OCI-LY1 (cell line): Measurements from ENCODE around the gene SGPL1.

Source experiments
- H2AFZ ChIP-seq: fragments of 200-600 bp; sonication (generic), shearing (Covaris generic); 2 replicates; pipeline ENCODE4 v1.6.0; 2014; ENCODE audit warnings: antibody characterized with exemption, mild to moderate bottlenecking, low read length
- H3F3A ChIP-seq: fragments of 200-600 bp; sonication (generic), shearing (Covaris generic); 2 replicates; pipeline ENCODE4 v1.6.0; 2014; ENCODE audit warnings: mild to moderate bottlenecking, antibody characterized with exemption, low read length, moderate library complexity; ENCODE audit not compliant: insufficient read depth
- H3K27ac ChIP-seq: fragments of 200-600 bp; sonication (generic); 2 replicates; pipeline ENCODE4 v1.5.1; 2014; ENCODE audit warnings: low read length, mixed run types, mild to moderate bottlenecking, low read depth; ENCODE audit not compliant: poor library complexity, severe bottlenecking
- H3K27me3 ChIP-seq: fragments of 200-600 bp; sonication (generic); 2 replicates; pipeline ENCODE4 v1.6.0; 2014; ENCODE audit warnings: antibody characterized with exemption, mild to moderate bottlenecking, low read length, moderate library complexity; ENCODE audit not compliant: insufficient read depth
- H3K36me3 ChIP-seq: fragments of 200-600 bp; sonication (generic); 2 replicates; pipeline ENCODE4 v1.6.1; 2014; ENCODE audit warnings: mild to moderate bottlenecking, antibody characterized with exemption, low read length, moderate library complexity, mixed read lengths; ENCODE audit not compliant: insufficient read depth
- H3K4me1 ChIP-seq: fragments of 200-600 bp; sonication (generic); 2 replicates; pipeline ENCODE4 v1.5.1; 2014; ENCODE audit warnings: mild to moderate bottlenecking, low read length, moderate library complexity; ENCODE audit not compliant: insufficient read depth, severe bottlenecking
- H3K4me2 ChIP-seq: fragments of 200-600 bp; sonication (generic), shearing (Covaris generic); 2 replicates; pipeline ENCODE4 v1.6.1; 2014; ENCODE audit warnings: low read length
- H3K4me3 ChIP-seq: fragments of 200-600 bp; sonication (generic); 2 replicates; pipeline ENCODE4 v1.5.1; 2014; ENCODE audit warnings: low read length, low read depth, mild to moderate bottlenecking, mixed read lengths; ENCODE audit not compliant: poor library complexity, severe bottlenecking
- H3K79me2 ChIP-seq: fragments of 200-600 bp; shearing (Covaris generic); 2 replicates; pipeline ENCODE4 v1.6.1; 2016; ENCODE audit warnings: mixed run types, low read length, mixed read lengths; ENCODE audit not compliant: insufficient read depth
- H3K9ac ChIP-seq: fragments of 200-600 bp; sonication (generic), shearing (Covaris generic); 2 replicates; pipeline ENCODE4 v1.6.1; 2014; ENCODE audit warnings: mild to moderate bottlenecking, low read length, mixed read lengths
- H3K9me2 ChIP-seq: fragments of 200-600 bp; sonication (generic), shearing (Covaris generic); 2 replicates; pipeline ENCODE4 v1.6.1; 2014; ENCODE audit warnings: low read depth, mild to moderate bottlenecking, low read length, mixed read lengths
- H3K9me3 ChIP-seq: fragments of 200-600 bp; shearing (Covaris generic); 2 replicates; pipeline ENCODE4 v1.6.1; 2014; ENCODE audit warnings: low read length, mixed read lengths
- H4K20me1 ChIP-seq: fragments of 200-600 bp; sonication (generic), shearing (Covaris generic); 2 replicates; pipeline ENCODE4 v1.6.0; 2016; ENCODE audit warnings: mild to moderate bottlenecking, low read length; ENCODE audit not compliant: insufficient read depth
- EZH2 ChIP-seq: fragments of 200-600 bp; sonication (generic), shearing (Covaris generic); IDR thresholded peaks from 2 replicates; pipeline ENCODE4 v1.8.0; 2017; ENCODE audit warnings: borderline replicate concordance, mixed run types, mild to moderate bottlenecking, antibody characterized with exemption, low read length, moderate library complexity, mixed read lengths
- TF ChIP-seq, protein P1 (sequence below): fragments of 200-600 bp; sonication (generic), shearing (Covaris generic); IDR thresholded peaks from 2 replicates; pipeline ENCODE4 v1.5.1; 2017; ENCODE audit warnings: mild to moderate bottlenecking, antibody characterized with exemption, low read length, moderate library complexity, mixed read lengths

SGPL1 gene

DNA sequence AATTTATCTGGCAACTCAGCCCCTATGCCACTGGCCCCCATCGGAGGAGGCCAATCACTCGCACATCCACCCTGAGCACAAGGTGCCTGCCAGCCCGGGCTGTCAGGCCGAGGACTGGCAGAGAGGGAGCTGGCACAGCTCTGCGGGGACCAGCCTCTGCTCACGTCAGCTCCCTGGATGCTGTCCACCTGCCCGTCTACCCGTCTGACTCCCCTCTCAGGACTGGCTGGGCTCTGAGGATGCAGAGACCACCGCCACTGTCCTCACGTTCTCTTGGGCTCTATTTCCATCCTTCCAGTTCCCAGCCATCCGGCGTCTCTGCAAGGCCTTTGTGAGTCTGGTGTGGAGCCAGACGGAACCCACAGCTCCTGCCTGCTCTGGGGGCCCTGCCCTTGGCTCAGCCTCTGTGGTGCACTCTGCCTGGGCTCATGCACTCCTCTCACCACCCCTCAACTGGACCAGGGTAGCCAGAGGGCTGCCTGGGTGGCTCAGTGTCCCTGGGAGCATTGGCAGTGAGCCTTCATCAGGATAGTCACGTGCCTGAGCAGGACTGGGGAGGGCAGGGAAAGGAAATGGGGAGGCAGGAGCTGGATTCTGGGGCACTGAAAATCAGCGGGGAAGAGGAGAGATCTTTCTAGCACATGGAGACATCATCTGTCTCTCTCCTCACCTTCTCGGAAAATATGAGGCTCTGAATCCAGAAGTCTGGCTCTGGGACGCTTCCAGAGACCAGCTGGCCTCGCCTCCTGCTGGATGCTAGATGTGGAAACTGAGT, 110.7 kb downstream of the SGPL1 start:
- no peaks in the 10 kb centered on the region for H3K9me3 ChIP-seq
- no peaks in the 10 kb centered on the region for H3K79me2 ChIP-seq
- no peaks in the 10 kb centered on the region for H3K36me3 ChIP-seq
- no peaks in the 10 kb centered on the region for H3F3A ChIP-seq
- TF ChIP-seq, protein P1, sequence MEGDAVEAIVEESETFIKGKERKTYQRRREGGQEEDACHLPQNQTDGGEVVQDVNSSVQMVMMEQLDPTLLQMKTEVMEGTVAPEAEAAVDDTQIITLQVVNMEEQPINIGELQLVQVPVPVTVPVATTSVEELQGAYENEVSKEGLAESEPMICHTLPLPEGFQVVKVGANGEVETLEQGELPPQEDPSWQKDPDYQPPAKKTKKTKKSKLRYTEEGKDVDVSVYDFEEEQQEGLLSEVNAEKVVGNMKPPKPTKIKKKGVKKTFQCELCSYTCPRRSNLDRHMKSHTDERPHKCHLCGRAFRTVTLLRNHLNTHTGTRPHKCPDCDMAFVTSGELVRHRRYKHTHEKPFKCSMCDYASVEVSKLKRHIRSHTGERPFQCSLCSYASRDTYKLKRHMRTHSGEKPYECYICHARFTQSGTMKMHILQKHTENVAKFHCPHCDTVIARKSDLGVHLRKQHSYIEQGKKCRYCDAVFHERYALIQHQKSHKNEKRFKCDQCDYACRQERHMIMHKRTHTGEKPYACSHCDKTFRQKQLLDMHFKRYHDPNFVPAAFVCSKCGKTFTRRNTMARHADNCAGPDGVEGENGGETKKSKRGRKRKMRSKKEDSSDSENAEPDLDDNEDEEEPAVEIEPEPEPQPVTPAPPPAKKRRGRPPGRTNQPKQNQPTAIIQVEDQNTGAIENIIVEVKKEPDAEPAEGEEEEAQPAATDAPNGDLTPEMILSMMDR: no peak
- TF ChIP-seq EZH2: no peak
- H3K9me2 ChIP-seq: no peaks in the 10 kb centered on the region
- H3K4me3 ChIP-seq: no peak overlapping the region
- no peak overlapping the region for H3K9ac ChIP-seq
- H3K27me3 ChIP-seq: no peaks in the 10 kb centered on the region
- no peak overlapping the region for H3K4me2 ChIP-seq
- H3K4me1 ChIP-seq: no peaks in the 10 kb centered on the region
- H4K20me1 ChIP-seq: no peaks in the 10 kb centered on the region
- H3K27ac ChIP-seq: no peak overlapping the region
- H2AFZ ChIP-seq: no peak overlapping the region

DNA sequence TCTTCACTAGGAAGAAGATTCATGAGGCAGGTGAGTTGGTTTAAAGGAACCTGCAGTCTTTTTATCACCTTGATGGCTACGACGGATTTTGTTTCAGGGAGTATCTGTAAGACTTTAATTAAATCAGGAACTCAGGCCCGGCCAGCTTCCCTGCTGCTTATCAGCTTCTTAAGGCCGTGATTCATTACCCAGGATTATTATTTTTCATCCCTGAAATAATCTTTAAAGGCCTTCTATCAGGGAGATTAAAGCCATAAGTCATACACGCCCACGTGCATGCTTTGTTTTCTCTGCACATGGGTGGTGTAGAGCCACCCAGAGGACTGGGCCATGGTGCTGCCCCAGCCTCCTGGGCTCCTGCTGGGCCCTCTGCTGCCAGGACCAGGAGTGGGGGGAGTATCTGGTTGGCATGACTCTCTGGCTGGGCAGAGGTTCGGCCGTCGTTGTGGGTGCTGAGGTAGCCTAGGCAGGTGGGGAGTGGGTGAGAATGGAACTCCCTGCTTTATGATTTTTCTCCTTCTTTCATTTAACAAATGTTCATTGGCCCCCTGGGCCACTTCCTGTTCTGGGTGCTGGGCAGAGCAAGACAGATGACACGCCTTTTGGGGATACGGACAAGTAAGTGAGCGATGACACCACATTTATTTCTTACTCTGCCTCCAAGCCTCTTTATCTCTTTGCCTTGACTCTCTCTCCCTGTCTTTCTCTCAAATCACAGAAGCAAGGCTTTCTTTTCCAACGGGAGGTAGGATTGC, 111.6 kb downstream of the SGPL1 start:
- Histone ChIP-seq H3K36me3 (no peaks in the 10 kb centered on the region), H3K4me1 (no peaks in the 10 kb centered on the region)

DNA sequence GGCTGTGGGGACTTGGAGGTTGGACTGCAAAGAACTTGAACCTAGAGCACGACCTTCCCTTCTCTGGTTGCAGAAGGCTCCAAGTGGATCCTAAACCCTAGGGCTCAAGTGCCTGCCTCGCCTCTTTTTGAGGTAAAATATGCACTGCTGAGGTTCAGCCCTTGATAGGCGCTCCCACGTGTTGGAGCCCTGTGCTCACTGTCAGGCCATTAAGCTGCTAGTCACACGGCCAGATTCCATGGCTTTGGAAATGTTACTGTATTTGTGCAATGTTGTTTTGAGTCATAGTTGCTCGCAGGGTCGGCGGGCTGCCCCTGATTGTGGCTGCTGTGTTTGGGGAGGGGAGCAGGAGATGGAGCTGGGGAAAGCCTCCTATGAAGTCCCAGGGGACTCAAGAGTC, 112.4 kb downstream of the SGPL1 start:
- H3K79me2 ChIP-seq: no peaks in the 10 kb centered on the region

More for the DNA sequence above, 111.6 kb downstream of the SGPL1 start:
- no peaks in the 10 kb centered on the region for H4K20me1 ChIP-seq
- H3K9ac ChIP-seq: no peak overlapping the region
- TF ChIP-seq EZH2: no peak
- TF ChIP-seq, protein P1: no peak
- no peaks in the 10 kb centered on the region for H3F3A ChIP-seq
- H3K27me3 ChIP-seq: no peaks in the 10 kb centered on the region
- H3K4me3 ChIP-seq: no peak overlapping the region
- H3K27ac ChIP-seq: no peak overlapping the region
- H3K9me3 ChIP-seq: no peaks in the 10 kb centered on the region
- H3K9me2 ChIP-seq: no peaks in the 10 kb centered on the region
- no peaks in the 10 kb centered on the region for H3K79me2 ChIP-seq
- no peak overlapping the region for H2AFZ ChIP-seq
- no peak overlapping the region for H3K4me2 ChIP-seq

More for the DNA sequence above, 112.4 kb downstream of the SGPL1 start:
- TF ChIP-seq, protein P1: no peak
- TF ChIP-seq EZH2: no peak
- Histone ChIP-seq H3K4me2 (no peak overlapping the region), H3F3A (no peaks in the 10 kb centered on the region), H3K27ac (no peak overlapping the region), H3K4me3 (no peak overlapping the region), H2AFZ (no peak overlapping the region), H3K36me3 (no peaks in the 10 kb centered on the region), H3K27me3 (no peaks in the 10 kb centered on the region), H4K20me1 (no peaks in the 10 kb centered on the region), H3K4me1 (no peaks in the 10 kb centered on the region), H3K9me3 (no peaks in the 10 kb centered on the region), H3K9me2 (no peaks in the 10 kb centered on the region), H3K9ac (no peak overlapping the region)
